LNCaP clone FGC (cell line): ENCODE data around the gene MYEF2.

ENCODE experiments used
- DNase-seq: peaks from one replicate; pipeline ENCODE4 v3.0.0-alpha.2; 2011; ENCODE audit warnings: low read depth
- H3K4me3 ChIP-seq: 2 replicates; pipeline ENCODE4 v1.5.1; 2011; ENCODE audit warnings: mild to moderate bottlenecking, low read depth, low read length, control low read depth
- CTCF ChIP-seq: IDR thresholded peaks from 2 replicates; pipeline ENCODE4 v1.5.1; 2012; ENCODE audit warnings: mild to moderate bottlenecking; ENCODE audit not compliant: control insufficient read depth, insufficient read depth; ENCODE audit errors: extremely low read depth

The MYEF2 gene

GRCh38 chr15:48085591-48085930, 92.5 kb downstream of the MYEF2 start:
- DNase-seq = no peak
- H3K4me3 ChIP-seq = no peak overlapping the region
- TF ChIP-seq CTCF = no peak

- peak; percentile 47 for DNase-seq
- H3K4me3 ChIP-seq = no peak overlapping the region
- peak; percentile 67 for TF ChIP-seq CTCF
These were observed 93.1 kb downstream of the MYEF2 start for GRCh38 chr15:48084759-48085590.
